ENCODE measurements around the gene TBC1D22A. TPM values are rescaled to one million over a fixed set of nuclear protein-coding genes. Genes with fewer than 3 reads are reported as not detected.

Gene TBC1D22A
- total and polyA plus RNA-seq, 9 of the 15 experiments (the other 6 are each of a cell fraction or from before 2014, with no cell fraction given) = 0.20 to 11.5 (median 5.2) TPM

DNA sequence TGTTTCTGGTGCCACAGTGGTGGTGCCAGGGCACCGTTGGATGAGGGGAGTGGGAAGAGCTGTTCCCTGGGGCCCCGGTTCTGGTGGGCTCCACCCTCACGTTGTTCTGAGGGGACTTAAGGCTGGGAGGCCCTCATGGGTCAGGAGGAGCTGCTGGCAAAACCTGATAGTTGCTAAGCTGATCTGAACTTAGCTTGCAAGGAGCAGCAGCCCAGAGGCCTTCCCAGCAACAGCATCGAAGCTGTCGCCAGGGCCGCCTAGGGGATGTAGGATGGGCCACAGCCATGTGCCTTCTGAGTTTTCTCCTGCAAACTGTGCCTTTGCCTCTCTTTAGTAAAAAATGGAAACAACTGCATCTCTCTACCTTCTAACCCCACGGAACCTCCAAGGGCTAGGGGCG is 240.2 kb downstream of the TBC1D22A start (continued):
- TF ChIP-seq, protein P1, sequence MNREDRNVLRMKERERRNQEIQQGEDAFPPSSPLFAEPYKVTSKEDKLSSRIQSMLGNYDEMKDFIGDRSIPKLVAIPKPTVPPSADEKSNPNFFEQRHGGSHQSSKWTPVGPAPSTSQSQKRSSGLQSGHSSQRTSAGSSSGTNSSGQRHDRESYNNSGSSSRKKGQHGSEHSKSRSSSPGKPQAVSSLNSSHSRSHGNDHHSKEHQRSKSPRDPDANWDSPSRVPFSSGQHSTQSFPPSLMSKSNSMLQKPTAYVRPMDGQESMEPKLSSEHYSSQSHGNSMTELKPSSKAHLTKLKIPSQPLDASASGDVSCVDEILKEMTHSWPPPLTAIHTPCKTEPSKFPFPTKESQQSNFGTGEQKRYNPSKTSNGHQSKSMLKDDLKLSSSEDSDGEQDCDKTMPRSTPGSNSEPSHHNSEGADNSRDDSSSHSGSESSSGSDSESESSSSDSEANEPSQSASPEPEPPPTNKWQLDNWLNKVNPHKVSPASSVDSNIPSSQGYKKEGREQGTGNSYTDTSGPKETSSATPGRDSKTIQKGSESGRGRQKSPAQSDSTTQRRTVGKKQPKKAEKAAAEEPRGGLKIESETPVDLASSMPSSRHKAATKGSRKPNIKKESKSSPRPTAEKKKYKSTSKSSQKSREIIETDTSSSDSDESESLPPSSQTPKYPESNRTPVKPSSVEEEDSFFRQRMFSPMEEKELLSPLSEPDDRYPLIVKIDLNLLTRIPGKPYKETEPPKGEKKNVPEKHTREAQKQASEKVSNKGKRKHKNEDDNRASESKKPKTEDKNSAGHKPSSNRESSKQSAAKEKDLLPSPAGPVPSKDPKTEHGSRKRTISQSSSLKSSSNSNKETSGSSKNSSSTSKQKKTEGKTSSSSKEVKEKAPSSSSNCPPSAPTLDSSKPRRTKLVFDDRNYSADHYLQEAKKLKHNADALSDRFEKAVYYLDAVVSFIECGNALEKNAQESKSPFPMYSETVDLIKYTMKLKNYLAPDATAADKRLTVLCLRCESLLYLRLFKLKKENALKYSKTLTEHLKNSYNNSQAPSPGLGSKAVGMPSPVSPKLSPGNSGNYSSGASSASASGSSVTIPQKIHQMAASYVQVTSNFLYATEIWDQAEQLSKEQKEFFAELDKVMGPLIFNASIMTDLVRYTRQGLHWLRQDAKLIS (CRISPR knock-in tag; IDR thresholded peaks at IDR 0.05) = no peak
- no peak for TF ChIP-seq TAL1 (IDR thresholded peaks at IDR 0.05)
- TF ChIP-seq ZKSCAN8 (CRISPR knock-in tag; IDR thresholded peaks at IDR 0.05) = no peak

DNA sequence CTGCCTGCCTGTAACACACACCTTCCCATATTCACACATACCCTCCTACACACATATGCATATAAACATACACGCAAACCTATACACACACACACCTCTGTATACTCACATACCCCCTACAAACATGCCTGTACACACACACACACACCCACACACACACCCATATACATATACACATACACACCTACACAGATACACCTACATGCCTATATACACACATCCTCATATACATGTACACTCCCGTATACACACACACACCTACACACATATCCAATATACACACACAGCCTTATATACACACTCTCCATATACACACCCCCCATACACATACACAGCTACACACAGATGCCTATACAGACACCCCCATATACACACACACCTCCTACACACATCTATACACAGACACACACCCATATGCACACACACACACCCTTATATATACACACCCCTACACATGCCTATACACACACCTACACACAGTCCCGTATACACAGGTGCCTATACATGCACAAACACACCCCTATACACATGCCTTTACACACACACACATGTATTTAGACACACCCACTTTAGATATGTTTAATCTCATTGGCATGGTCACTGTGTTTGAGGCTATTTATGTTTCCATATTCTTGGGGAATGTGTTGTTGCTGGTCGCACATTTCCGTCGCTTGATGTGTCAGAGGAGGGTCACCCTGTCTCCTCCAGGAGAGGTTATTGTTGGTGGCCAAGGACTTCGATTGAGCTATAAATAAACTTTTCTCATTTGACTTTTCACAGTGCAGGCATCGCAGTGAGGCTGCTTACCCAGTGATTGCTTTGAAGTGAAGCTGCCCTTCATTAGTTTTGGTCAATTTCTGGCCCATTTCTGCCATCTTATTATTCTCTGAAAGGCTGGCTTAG is 243.3 kb downstream of the TBC1D22A start:
- H3K27me3 ChIP-seq (ENCODE audit: control insufficient read depth in 2 of 2, insufficient read depth in 2 of 2, low read length in 2 of 2) = no peaks in the 10 kb centered on the region
- in situ Hi-C loops (cut with MboI) (no loop called here), intact Hi-C loops (cut with micrococcal nuclease) (no loop called here)
- ATAC-seq (no peak), FAIRE-seq (no peak), DNase-seq (ENCODE audit: extremely low read depth in 1 of 4, low spot score in 3 of 4) (no peak)
- H3K79me2 ChIP-seq (ENCODE audit: control insufficient read depth, insufficient read depth, low read length) = no peaks in the 10 kb centered on the region
- TF ChIP-seq NFE2L1 (tag; IDR thresholded peaks at IDR 0.05; ENCODE audit: borderline replicate concordance, low read depth) (no peak), SNAPC5 (CRISPR knock-in tag; IDR thresholded peaks at IDR 0.05) (no peak)
- no peak overlapping the region for H3K27ac ChIP-seq (ENCODE audit: extremely low read depth, low read depth, low read length)
- H3K4me1 ChIP-seq (replicated peaks in 1 of 2; ENCODE audit: control insufficient read depth in 2 of 2, insufficient read depth in 2 of 2, low read length in 2 of 2) = no peaks in the 10 kb centered on the region
- CTCF ChIA-PET (ENCODE audit: low intra/inter-chr PET ratio) = no interaction called here
- H3K36me3 ChIP-seq (ENCODE audit: control insufficient read depth, insufficient read depth, low read length) = peaks cover 4% of the 10 kb centered on the region; the same call in 2 of the 3 replicates
- H3K9ac ChIP-seq (ENCODE audit: insufficient read depth in 1 of 2, low read depth in 2 of 2, low read length in 2 of 2) = no peak overlapping the region
- no peak overlapping the region for H2AFZ ChIP-seq (ENCODE audit: low read depth, low read length)
- POLR2A ChIA-PET = no interaction called here
- no peaks in the 10 kb centered on the region for H3K9me1 ChIP-seq (ENCODE audit: control insufficient read depth, insufficient read depth, low read length)
- BruUV-seq (replicated peaks) = no TSS peak
- H3K4me3 ChIP-seq = no peak overlapping the region
- 86% methylated on average over 7 of the region's 8 CpGs for WGBS (ENCODE audit: insufficient coverage, low coverage, missing lambda C conversion rate)
- H3K4me2 ChIP-seq (ENCODE audit: insufficient read depth, low read length) = no peak overlapping the region
- no peaks in the 10 kb centered on the region for H4K20me1 ChIP-seq (replicated peaks; ENCODE audit: control insufficient read depth, insufficient read depth, low read length)
- no peaks in the 10 kb centered on the region for H3K9me3 ChIP-seq (replicated peaks; ENCODE audit: control insufficient read depth, insufficient read depth, low read depth, low read length)

Measured in K562 (cell line).